Left ventricle myocardium inferior (tissue), 1 donor: ENCODE data around the gene NIT2. TPM values are rescaled to one million over a fixed set of nuclear protein-coding genes. Genes with fewer than 3 reads are reported as not detected.

ENCODE experiments used
- DNase-seq: peaks from one replicate; pipeline ENCODE4 v3.0.0-alpha.2; 2020
- H3K27ac ChIP-seq: fragments of 200-600 bp; replicated peaks from 2 replicates; pipeline ENCODE4 v1.8.0; 2021
- H3K27me3 ChIP-seq: fragments of 200-600 bp; 2 replicates; pipeline ENCODE4 v1.8.0; 2021; ENCODE audit warnings: low read depth
- H3K36me3 ChIP-seq: fragments of 200-600 bp; 2 replicates; pipeline ENCODE4 v1.8.0; 2021
- H3K4me1 ChIP-seq: fragments of 200-600 bp; 2 replicates; pipeline ENCODE4 v1.8.0; 2021
- H3K4me3 ChIP-seq: fragments of 200-600 bp; 2 replicates; pipeline ENCODE4 v1.8.0; 2021; ENCODE audit warnings: mild to moderate bottlenecking, moderate library complexity
- H3K9me3 ChIP-seq: fragments of 200-600 bp; replicated peaks from 2 replicates; pipeline ENCODE4 v1.8.0; 2021
- CTCF ChIP-seq: fragments of 200-600 bp; IDR thresholded peaks from 2 replicates; pipeline ENCODE4 v1.8.0; 2021; ENCODE audit warnings: antibody characterized with exemption, mild to moderate bottlenecking, borderline replicate concordance
- intact Hi-C: fragments of 100-400 bp; cut with micrococcal nuclease; formaldehyde crosslinking; loops from one replicate; pipeline ENCODE4 v1.11.0; 2022
- total RNA-seq: library from RNA; stranded (reverse); fragmentation: NEBNext Ultra II Directional; extraction: Animal tissue kit (Norgen Biotek cat#: 25700); gene quantifications from one replicate; pipeline ENCODE4 v1.2.1, GENCODE V29; 2021
- donor health status: DM: no; HTN: yes; CAD: no; lungs with severe emphysema.

The NIT2 gene
- total RNA-seq, 1 donor from 2014 or later: 51.5 TPM

- TF ChIP-seq CTCF: no peak
- DNase-seq: no peak
- Histone ChIP-seq H3K36me3 (peaks cover 62% of the 10 kb centered on the region), H3K4me1 (peaks cover 9% of the 10 kb centered on the region), H3K9me3 (no peaks in the 10 kb centered on the region), H3K27me3 (no peaks in the 10 kb centered on the region), H3K27ac (no peak overlapping the region), H3K4me3 (no peak overlapping the region)
- intact Hi-C loops: no loop called here
Measured at GRCh38 chr3:100354850-100355249, 20.3 kb downstream of the NIT2 start.

GRCh38 chr3:100358413-100358812, 23.9 kb downstream of the NIT2 start:
- intact Hi-C loops: no loop called here
- no peak for TF ChIP-seq CTCF
- Histone ChIP-seq H3K9me3 (peaks cover 9% of the 10 kb centered on the region), H3K4me1 (no peaks in the 10 kb centered on the region), H3K27me3 (no peaks in the 10 kb centered on the region), H3K4me3 (no peak overlapping the region), H3K36me3 (peaks cover 66% of the 10 kb centered on the region), H3K27ac (no peak overlapping the region)
- DNase-seq: no peak

GRCh38 chr3:100359035-100359434, 24.5 kb downstream of the NIT2 start:
- Histone ChIP-seq H3K36me3 (peaks cover 66% of the 10 kb centered on the region), H3K9me3 (peaks cover 9% of the 10 kb centered on the region)
- no peak for TF ChIP-seq CTCF

GRCh38 chr3:100360757-100361496, 26.4 kb downstream of the NIT2 start:
- no peak for TF ChIP-seq CTCF
- Histone ChIP-seq H3K27ac (no peak overlapping the region), H3K27me3 (no peaks in the 10 kb centered on the region), H3K36me3 (peaks cover 66% of the 10 kb centered on the region), H3K4me1 (no peaks in the 10 kb centered on the region), H3K9me3 (peaks cover 9% of the 10 kb centered on the region), H3K4me3 (no peak overlapping the region)
- no peak for DNase-seq
- intact Hi-C loops: no loop called here

More at GRCh38 chr3:100359035-100359434, 24.5 kb downstream of the NIT2 start:
- Histone ChIP-seq H3K27ac (no peak overlapping the region), H3K4me1 (no peaks in the 10 kb centered on the region), H3K27me3 (no peaks in the 10 kb centered on the region), H3K4me3 (no peak overlapping the region)
- no peak for DNase-seq
- intact Hi-C loops: no loop called here

- DNase-seq: no peak
- no peak overlapping the region for H3K27ac ChIP-seq
- H3K27me3 ChIP-seq: no peaks in the 10 kb centered on the region
- H3K4me3 ChIP-seq: no peak overlapping the region
- H3K9me3 ChIP-seq: peaks cover 9% of the 10 kb centered on the region
- intact Hi-C loops: no loop called here
- peaks cover 66% of the 10 kb centered on the region for H3K36me3 ChIP-seq
- TF ChIP-seq CTCF: no peak
- no peaks in the 10 kb centered on the region for H3K4me1 ChIP-seq
Measured at GRCh38 chr3:100361897-100362296, 27.3 kb downstream of the NIT2 start.
